ENCODE measurements around the gene GFM1. TPM values are rescaled to one million over a fixed set of nuclear protein-coding genes. Genes with fewer than 3 reads are reported as not detected.

The GFM1 gene
- polyA plus RNA-seq, 1 donor (not counting 4 experiments of a cell fraction or from before 2014, with no cell fraction given) = 35.9 TPM

GRCh38 chr3:158658889-158659288 lies 14.6 kb downstream of the GFM1 start:
- H3K4me3 ChIP-seq (ENCODE audit: control insufficient read depth in 2 of 3, extremely low read depth in 1 of 3, insufficient read depth in 2 of 3, low read depth in 1 of 3, low read length in 3 of 3) = no peak overlapping the region
- H3K27me3 ChIP-seq (ENCODE audit: control insufficient read depth, extremely low read depth, insufficient read depth, low read length) = no peaks in the 10 kb centered on the region
- dilution Hi-C loops (cut with MboI; ENCODE audit: extremely low pct_ligation_motif_present, low sequenced_read_pairs) = no loop called here
- H2AFZ ChIP-seq (ENCODE audit: control insufficient read depth, low read length) = no peak overlapping the region
- no peaks in the 10 kb centered on the region for H3K4me1 ChIP-seq (ENCODE audit: control insufficient read depth, extremely low read depth, insufficient read depth, low read length)
- no peak for DNase-seq (ENCODE audit: low read depth, low spot score)
- no peaks in the 10 kb centered on the region for H4K20me1 ChIP-seq (ENCODE audit: control insufficient read depth, extremely low read depth, insufficient read depth, low read length)
- TF ChIP-seq CTCF (optimal IDR thresholded peaks at IDR 0.05 in 1 of 3, IDR thresholded peaks at IDR 0.05 in 1 of 3, conservative IDR thresholded peaks at IDR 0.05 in 1 of 3; ENCODE audit: extremely low read depth in 1 of 3, insufficient read depth in 2 of 3, low read length in 3 of 3) (no peak), EZH2 (IDR thresholded peaks at IDR 0.05; ENCODE audit: low read length) (no peak)
- no peak overlapping the region for H3K9ac ChIP-seq (ENCODE audit: control insufficient read depth, extremely low read depth, insufficient read depth, low read length)
- no peaks in the 10 kb centered on the region for H3K9me1 ChIP-seq (ENCODE audit: control insufficient read depth, extremely low read depth, insufficient read depth, low read length)
- H3K4me2 ChIP-seq (ENCODE audit: control insufficient read depth, extremely low read depth, insufficient read depth, low read depth, low read length) = no peak overlapping the region
- peaks cover 12 to 15% of the 10 kb centered on the region in 2 experiments for H3K36me3 ChIP-seq (ENCODE audit: control insufficient read depth in 2 of 2, extremely low read depth in 1 of 2, insufficient read depth in 2 of 2, low read length in 2 of 2)
- no peaks in the 10 kb centered on the region for H3K9me3 ChIP-seq (ENCODE audit: control insufficient read depth, low read depth, low read length)
- H3K27ac ChIP-seq (ENCODE audit: control insufficient read depth, insufficient read depth, low read length) = no peak overlapping the region
- H3K79me2 ChIP-seq (ENCODE audit: control insufficient read depth, insufficient read depth, low read length) = no peaks in the 10 kb centered on the region
- FAIRE-seq = no peak

- H3K79me2 ChIP-seq (ENCODE audit: control insufficient read depth, insufficient read depth, low read length) = no peaks in the 10 kb centered on the region
- H4K20me1 ChIP-seq (ENCODE audit: control insufficient read depth, extremely low read depth, insufficient read depth, low read length) = no peaks in the 10 kb centered on the region
- TF ChIP-seq EZH2 (IDR thresholded peaks at IDR 0.05; ENCODE audit: low read length) = no peak
- TF ChIP-seq CTCF (optimal IDR thresholded peaks at IDR 0.05 in 1 of 3, IDR thresholded peaks at IDR 0.05 in 1 of 3, conservative IDR thresholded peaks at IDR 0.05 in 1 of 3; ENCODE audit: extremely low read depth in 1 of 3, insufficient read depth in 2 of 3, low read length in 3 of 3) = peak; percentile 59 to 68 (median 65)
- no peaks in the 10 kb centered on the region for H3K27me3 ChIP-seq (ENCODE audit: control insufficient read depth, extremely low read depth, insufficient read depth, low read length)
- no peak overlapping the region for H3K4me2 ChIP-seq (ENCODE audit: control insufficient read depth, extremely low read depth, insufficient read depth, low read depth, low read length)
- dilution Hi-C loops (cut with MboI; ENCODE audit: extremely low pct_ligation_motif_present, low sequenced_read_pairs) = no loop called here
- no peak overlapping the region for H3K27ac ChIP-seq (ENCODE audit: control insufficient read depth, insufficient read depth, low read length)
- peak; percentile 17 for DNase-seq (ENCODE audit: low read depth, low spot score)
- no peak overlapping the region for H3K4me3 ChIP-seq (ENCODE audit: control insufficient read depth in 2 of 3, extremely low read depth in 1 of 3, insufficient read depth in 2 of 3, low read depth in 1 of 3, low read length in 3 of 3)
- peak; percentile 79 for FAIRE-seq
- H2AFZ ChIP-seq (ENCODE audit: control insufficient read depth, low read length) = no peak overlapping the region
- H3K36me3 ChIP-seq (ENCODE audit: control insufficient read depth in 2 of 2, extremely low read depth in 1 of 2, insufficient read depth in 2 of 2, low read length in 2 of 2) = peaks cover 14 to 15% of the 10 kb centered on the region in 2 experiments
- no peaks in the 10 kb centered on the region for H3K9me1 ChIP-seq (ENCODE audit: control insufficient read depth, extremely low read depth, insufficient read depth, low read length)
- H3K9ac ChIP-seq (ENCODE audit: control insufficient read depth, extremely low read depth, insufficient read depth, low read length) = no peak overlapping the region
- H3K4me1 ChIP-seq (ENCODE audit: control insufficient read depth, extremely low read depth, insufficient read depth, low read length) = no peaks in the 10 kb centered on the region
- no peaks in the 10 kb centered on the region for H3K9me3 ChIP-seq (ENCODE audit: control insufficient read depth, low read depth, low read length)
Measured at GRCh38 chr3:158659454-158660237, 15.3 kb downstream of the GFM1 start.
